Karpas-422 (cell line): ENCODE measurements around the gene ELK4. TPM values are rescaled to one million over a fixed set of nuclear protein-coding genes. Genes with fewer than 3 reads are reported as not detected.

Source experiments
- DNase-seq: peaks from one replicate; pipeline ENCODE4 v3.0.0-alpha.2; 2015
- H2AFZ ChIP-seq: fragments of 200-600 bp; sonication (generic); 2 replicates; pipeline ENCODE4 v1.6.1; 2014; ENCODE audit warnings: antibody characterized with exemption, low read length, mixed read lengths
- H3K27ac ChIP-seq: fragments of 200-600 bp; sonication (generic); 2 replicates; pipeline ENCODE4 v1.5.1; 2014; ENCODE audit warnings: mild to moderate bottlenecking, low read length, moderate library complexity
- H3K27me3 ChIP-seq: fragments of 200-600 bp; sonication (generic); 2 replicates; pipeline ENCODE4 v1.6.1; 2014; ENCODE audit warnings: low read length, mixed read lengths
- H3K36me3 ChIP-seq: fragments of 200-600 bp; sonication (generic); 2 replicates; pipeline ENCODE4 v1.6.1; 2014; ENCODE audit warnings: low read length, mixed read lengths; ENCODE audit not compliant: insufficient read depth
- H3K4me1 ChIP-seq: fragments of 200-600 bp; sonication (generic); 2 replicates; pipeline ENCODE4 v1.6.1; 2014; ENCODE audit warnings: mild to moderate bottlenecking, low read length, mixed read lengths
- H3K4me2 ChIP-seq: fragments of 200-600 bp; sonication (generic); 2 replicates; pipeline ENCODE4 v1.6.1; 2014; ENCODE audit warnings: low read length, low read depth, mild to moderate bottlenecking; ENCODE audit not compliant: poor library complexity, severe bottlenecking
- H3K4me3 ChIP-seq: fragments of 200-600 bp; sonication (generic); 2 replicates; pipeline ENCODE4 v1.5.1; 2014; ENCODE audit warnings: mild to moderate bottlenecking, antibody characterized with exemption, low read length, mixed read lengths
- H3K79me2 ChIP-seq: fragments of 200-600 bp; sonication (generic); 2 replicates; pipeline ENCODE4 v1.6.1; 2014; ENCODE audit warnings: mild to moderate bottlenecking, low read length, mixed read lengths
- H3K9ac ChIP-seq: fragments of 200-600 bp; sonication (generic); 2 replicates; pipeline ENCODE4 v1.6.0; 2014; ENCODE audit warnings: low read length
- H3K9me2 ChIP-seq: fragments of 200-600 bp; sonication (generic), shearing (Covaris generic); replicated peaks from 2 replicates; pipeline ENCODE4 v1.6.0; 2014; ENCODE audit warnings: mild to moderate bottlenecking, low read length, moderate library complexity; ENCODE audit not compliant: insufficient read depth
- H3K9me3 ChIP-seq: fragments of 300-700, 200-600 bp; sonication (generic); 2 replicates; pipeline ENCODE4 v1.6.1; 2014; ENCODE audit warnings: low read length, mixed read lengths
- H4K20me1 ChIP-seq: fragments of 200-600 bp; sonication (generic); 2 replicates; pipeline ENCODE4 v1.6.1; 2014; ENCODE audit warnings: mild to moderate bottlenecking, antibody characterized with exemption, low read length, low read depth; ENCODE audit not compliant: insufficient read depth
- total RNA-seq: library from RNA; depleted of rRNA; stranded (reverse); fragments of >200 nt; shearing (Covaris generic); gene quantifications from 2 replicates; pipeline ENCODE4 v1.2.3, GENCODE V29; 2014; ENCODE audit warnings: low replicate concordance

Gene ELK4
- total RNA-seq, 1 experiment from 2014 or later, result 57.3 TPM

- Histone ChIP-seq H3K27ac (peak overlapping the region; percentile 95), H3K27me3 (no peaks in the 10 kb centered on the region), H3K9me2 (no peaks in the 10 kb centered on the region), H3K79me2 (peaks cover 63% of the 10 kb centered on the region), H3K4me1 (peaks cover 56% of the 10 kb centered on the region), H3K36me3 (no peaks in the 10 kb centered on the region), H2AFZ (no peak overlapping the region), H3K4me3 (peak overlapping the region; percentile 92), H3K4me2 (peak overlapping the region; percentile 97), H3K9me3 (no peaks in the 10 kb centered on the region), H3K9ac (peak overlapping the region; percentile 94), H4K20me1 (peaks cover 8% of the 10 kb centered on the region; the same call in 1 of the 2 replicates)
- DNase-seq, result no peak
Measured at GRCh38 chr1:205629751-205630150, 2.1 kb downstream of the ELK4 start.

GRCh38 chr1:205627956-205628355 is 3.9 kb downstream of the ELK4 start:
- DNase-seq, result no peak
- peaks cover 15% of the 10 kb centered on the region; the same call in 1 of the 2 replicates for H4K20me1 ChIP-seq

GRCh38 chr1:205626216-205626615 is 5.6 kb downstream of the ELK4 start:
- peak overlapping the region; percentile 97 for H3K4me2 ChIP-seq
- no peaks in the 10 kb centered on the region for H3K9me3 ChIP-seq
- no peaks in the 10 kb centered on the region for H3K9me2 ChIP-seq
- H3K4me3 ChIP-seq, result no peak overlapping the region
- peaks cover 15% of the 10 kb centered on the region; the same call in 1 of the 2 replicates for H4K20me1 ChIP-seq
- H3K27ac ChIP-seq, result peak overlapping the region; percentile 38
- peak overlapping the region; percentile 2; the same call in 1 of the 2 replicates for H3K9ac ChIP-seq
- peaks cover 94% of the 10 kb centered on the region for H3K79me2 ChIP-seq
- peaks cover 19% of the 10 kb centered on the region for H3K36me3 ChIP-seq
- peaks cover 46% of the 10 kb centered on the region for H3K4me1 ChIP-seq
- H2AFZ ChIP-seq, result no peak overlapping the region
- peak; percentile 56 for DNase-seq
- H3K27me3 ChIP-seq, result no peaks in the 10 kb centered on the region

More at GRCh38 chr1:205627956-205628355, 3.9 kb downstream of the ELK4 start:
- H3K4me3 ChIP-seq, result no peak overlapping the region
- H3K4me2 ChIP-seq, result peak overlapping the region; percentile 97
- H3K4me1 ChIP-seq, result peaks cover 55% of the 10 kb centered on the region
- H3K79me2 ChIP-seq, result peaks cover 81% of the 10 kb centered on the region
- peak overlapping the region; percentile 40; the same call in 1 of the 2 replicates for H3K9ac ChIP-seq
- H3K36me3 ChIP-seq, result peaks cover 13% of the 10 kb centered on the region
- H3K9me2 ChIP-seq, result no peaks in the 10 kb centered on the region
- no peaks in the 10 kb centered on the region for H3K27me3 ChIP-seq
- peak overlapping the region; percentile 95 for H3K27ac ChIP-seq
- H3K9me3 ChIP-seq, result no peaks in the 10 kb centered on the region
- no peak overlapping the region for H2AFZ ChIP-seq

DNA sequence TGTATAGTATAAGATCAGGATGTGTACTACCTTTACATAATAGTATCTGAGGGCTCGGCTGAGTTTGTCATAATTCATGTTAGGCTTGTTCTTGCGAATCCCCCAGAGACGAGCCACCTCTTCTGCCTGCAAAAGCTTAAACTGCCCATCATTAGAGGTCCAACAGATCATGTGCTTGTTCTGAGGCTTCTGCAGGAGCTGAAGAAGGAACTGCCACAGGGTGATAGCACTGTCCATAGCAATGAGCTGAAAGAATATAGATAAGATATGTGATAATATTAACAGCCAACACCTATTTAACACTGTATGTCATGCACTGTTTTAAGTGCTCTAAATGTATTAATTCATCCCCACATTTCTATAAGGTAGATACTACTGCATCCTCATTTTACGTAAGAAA is 8.2 kb downstream of the ELK4 start:
- no peak for DNase-seq
- Histone ChIP-seq H3K4me2 (no peak overlapping the region), H4K20me1 (peaks cover 15% of the 10 kb centered on the region; the same call in 1 of the 2 replicates), H3K4me3 (no peak overlapping the region), H3K79me2 (peaks cover 92% of the 10 kb centered on the region), H2AFZ (no peak overlapping the region), H3K9me3 (no peaks in the 10 kb centered on the region), H3K36me3 (peaks cover 40% of the 10 kb centered on the region), H3K27me3 (no peaks in the 10 kb centered on the region), H3K27ac (no peak overlapping the region), H3K9me2 (no peaks in the 10 kb centered on the region), H3K9ac (no peak overlapping the region), H3K4me1 (peaks cover 29% of the 10 kb centered on the region)

DNA sequence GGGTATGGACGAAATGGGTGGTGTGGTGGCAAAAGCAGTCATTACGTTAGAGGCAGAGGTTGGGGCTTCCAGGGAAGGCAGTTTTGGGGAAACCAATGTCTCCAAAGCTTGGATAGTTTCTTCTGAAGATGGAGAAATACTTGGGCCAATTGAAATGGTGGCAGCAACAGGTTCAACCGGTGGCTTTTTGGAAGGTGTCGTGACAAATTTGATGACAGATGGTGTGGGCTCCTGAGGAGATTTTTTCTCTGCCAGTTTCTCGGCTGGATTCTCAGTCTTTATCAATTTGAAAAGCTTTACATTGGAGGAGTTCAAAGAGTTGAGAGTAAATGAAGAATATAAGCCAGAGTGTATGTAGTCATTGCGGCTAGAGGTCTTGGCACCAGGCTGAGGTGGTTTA is 11.5 kb downstream of the ELK4 start:
- Histone ChIP-seq H3K79me2 (peaks cover 86% of the 10 kb centered on the region), H3K9me2 (no peaks in the 10 kb centered on the region), H3K27ac (no peak overlapping the region), H3K36me3 (peaks cover 61% of the 10 kb centered on the region), H3K4me1 (peaks cover 6% of the 10 kb centered on the region), H3K27me3 (no peaks in the 10 kb centered on the region), H3K9ac (no peak overlapping the region), H3K4me2 (no peak overlapping the region), H2AFZ (no peak overlapping the region), H3K9me3 (no peaks in the 10 kb centered on the region), H3K4me3 (no peak overlapping the region), H4K20me1 (peaks cover 15% of the 10 kb centered on the region; the same call in 1 of the 2 replicates)
- DNase-seq, result no peak

DNA sequence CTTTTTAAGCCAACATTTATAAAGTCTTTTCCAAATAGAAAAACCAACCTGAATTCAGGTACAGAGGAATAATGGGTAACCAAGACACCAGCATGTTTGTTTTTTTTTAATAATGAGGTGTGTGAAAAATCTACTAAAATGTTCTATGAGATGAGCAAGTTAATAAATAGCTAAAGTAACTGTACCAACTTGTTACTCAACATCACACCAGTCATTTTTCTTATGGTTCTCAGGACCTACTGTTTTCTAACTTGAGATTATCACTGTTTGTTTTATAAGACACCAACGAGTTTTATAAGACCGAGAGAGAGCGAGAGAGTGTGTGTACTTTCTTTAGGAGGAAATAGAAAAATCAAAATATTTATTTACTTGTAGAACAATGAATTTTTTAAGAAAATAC is 12.4 kb downstream of the ELK4 start:
- Histone ChIP-seq H4K20me1 (peaks cover 8% of the 10 kb centered on the region; the same call in 1 of the 2 replicates), H3K4me3 (no peak overlapping the region), H2AFZ (no peak overlapping the region), H3K9ac (no peak overlapping the region), H3K4me1 (peaks cover 13% of the 10 kb centered on the region), H3K27ac (no peak overlapping the region), H3K79me2 (peaks cover 84% of the 10 kb centered on the region), H3K4me2 (no peak overlapping the region), H3K36me3 (peaks cover 65% of the 10 kb centered on the region), H3K27me3 (no peaks in the 10 kb centered on the region), H3K9me3 (no peaks in the 10 kb centered on the region), H3K9me2 (no peaks in the 10 kb centered on the region)
- DNase-seq, result no peak

DNA sequence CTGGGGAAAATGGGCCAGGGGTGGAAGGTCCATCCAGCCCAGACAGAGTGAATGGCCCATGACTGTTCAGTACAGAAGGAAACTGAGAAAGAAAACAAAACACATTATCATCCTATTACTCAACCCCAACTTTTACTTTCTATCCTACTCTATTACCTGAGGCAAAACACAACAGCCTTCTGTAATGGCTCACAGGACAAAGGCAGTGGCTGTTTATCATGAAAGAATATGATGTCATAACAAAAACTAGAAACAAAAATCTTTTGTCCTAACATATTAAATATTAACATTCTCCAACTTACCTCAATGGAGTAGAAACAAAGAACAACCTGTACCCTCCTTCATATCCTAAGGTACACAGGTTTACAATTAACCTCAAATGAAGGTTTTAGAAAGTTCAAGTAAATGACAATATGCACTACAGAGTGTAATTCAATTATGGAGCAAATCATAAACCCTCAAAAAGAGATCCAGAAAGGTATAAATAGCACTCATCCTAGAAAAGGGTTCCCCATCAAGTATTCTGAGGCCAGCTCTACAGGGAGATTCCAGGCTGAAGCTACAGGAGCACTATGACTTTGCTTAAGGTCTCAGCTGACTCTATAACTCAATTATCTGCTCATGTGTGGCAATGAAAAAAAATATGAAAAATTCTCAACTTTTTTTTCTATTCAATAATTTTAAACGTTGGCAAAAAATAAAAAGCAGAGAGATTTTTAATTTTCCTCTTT is 15.1 kb downstream of the ELK4 start:
- Histone ChIP-seq H3K9me2 (no peaks in the 10 kb centered on the region), H3K27ac (no peak overlapping the region), H2AFZ (no peak overlapping the region), H3K36me3 (peaks cover 64% of the 10 kb centered on the region), H3K9me3 (no peaks in the 10 kb centered on the region), H3K27me3 (no peaks in the 10 kb centered on the region), H3K4me3 (no peak overlapping the region), H4K20me1 (0 out of 2 replicates have a peak, but pooled peaks cover 5% of the 10 kb centered on the region), H3K4me1 (peaks cover 21% of the 10 kb centered on the region), H3K9ac (no peak overlapping the region), H3K4me2 (no peak overlapping the region), H3K79me2 (peaks cover 83% of the 10 kb centered on the region)
- no peak for DNase-seq

DNA sequence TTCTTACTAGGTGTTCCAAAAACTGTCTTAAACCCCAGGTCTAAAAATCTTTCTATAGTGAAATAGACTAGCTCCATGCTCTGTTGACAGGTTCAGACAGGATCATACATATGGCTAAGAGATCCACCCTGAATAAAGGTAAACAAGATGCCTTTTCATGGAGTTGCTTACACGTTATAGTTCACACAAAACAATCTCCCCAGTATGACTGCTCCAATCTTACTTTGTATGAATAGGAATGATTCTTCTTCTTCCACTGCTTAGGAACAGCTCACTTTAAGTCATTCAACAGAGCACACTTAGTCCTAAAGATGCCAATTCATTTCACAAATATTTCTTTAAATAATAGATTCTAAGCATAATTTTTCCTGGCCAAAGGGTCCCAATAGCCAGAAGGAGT is 16.0 kb downstream of the ELK4 start:
- Histone ChIP-seq H3K4me3 (no peak overlapping the region), H3K9ac (no peak overlapping the region), H3K27ac (no peak overlapping the region), H3K27me3 (no peaks in the 10 kb centered on the region), H3K4me1 (peaks cover 24% of the 10 kb centered on the region), H4K20me1 (0 out of 2 replicates have a peak, but pooled peaks cover 5% of the 10 kb centered on the region), H2AFZ (no peak overlapping the region), H3K9me2 (no peaks in the 10 kb centered on the region), H3K79me2 (peaks cover 88% of the 10 kb centered on the region), H3K4me2 (no peak overlapping the region), H3K9me3 (no peaks in the 10 kb centered on the region), H3K36me3 (peaks cover 69% of the 10 kb centered on the region)
- DNase-seq, result no peak
